Epithelial cell of prostate (primary cell): Measurements from ENCODE around the gene MGST2.

Experiments
- DNase-seq: peaks from one replicate; pipeline ENCODE4 v3.0.0-alpha.2; 2011; ENCODE audit warnings: low read depth, low spot score
- H3K27ac ChIP-seq: fragments of 450-650 bp; 2 replicates; pipeline ENCODE4 v1.5.1; 2017; ENCODE audit warnings: mild to moderate bottlenecking

The MGST2 gene

DNA sequence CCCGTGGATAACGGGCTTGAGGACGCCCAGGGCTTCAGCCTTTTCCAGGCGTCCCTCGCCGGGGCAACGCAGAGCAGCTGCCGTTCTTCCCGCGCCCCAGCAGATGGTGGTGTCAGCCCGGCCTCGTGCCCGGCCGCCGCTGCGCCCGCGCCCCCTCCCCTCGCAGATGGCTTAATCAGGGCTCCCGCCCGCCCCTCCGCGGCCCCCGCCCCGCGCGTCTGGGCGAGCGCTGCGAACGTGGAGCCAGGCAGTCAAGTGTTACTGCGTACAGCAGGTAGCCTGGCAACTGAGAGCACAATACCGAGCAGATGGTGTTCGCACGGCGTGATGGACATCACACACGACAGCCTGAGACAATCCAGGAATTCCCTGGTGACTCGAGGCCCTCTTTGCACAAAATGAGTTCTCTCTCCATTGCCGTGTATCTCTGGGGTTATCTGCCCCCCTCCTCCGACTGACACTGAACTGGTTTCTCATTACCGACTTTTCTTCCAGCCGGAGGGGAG lies 69.3 kb downstream of the MGST2 start:
- no peak for DNase-seq
- H3K27ac ChIP-seq = no peak overlapping the region

DNA sequence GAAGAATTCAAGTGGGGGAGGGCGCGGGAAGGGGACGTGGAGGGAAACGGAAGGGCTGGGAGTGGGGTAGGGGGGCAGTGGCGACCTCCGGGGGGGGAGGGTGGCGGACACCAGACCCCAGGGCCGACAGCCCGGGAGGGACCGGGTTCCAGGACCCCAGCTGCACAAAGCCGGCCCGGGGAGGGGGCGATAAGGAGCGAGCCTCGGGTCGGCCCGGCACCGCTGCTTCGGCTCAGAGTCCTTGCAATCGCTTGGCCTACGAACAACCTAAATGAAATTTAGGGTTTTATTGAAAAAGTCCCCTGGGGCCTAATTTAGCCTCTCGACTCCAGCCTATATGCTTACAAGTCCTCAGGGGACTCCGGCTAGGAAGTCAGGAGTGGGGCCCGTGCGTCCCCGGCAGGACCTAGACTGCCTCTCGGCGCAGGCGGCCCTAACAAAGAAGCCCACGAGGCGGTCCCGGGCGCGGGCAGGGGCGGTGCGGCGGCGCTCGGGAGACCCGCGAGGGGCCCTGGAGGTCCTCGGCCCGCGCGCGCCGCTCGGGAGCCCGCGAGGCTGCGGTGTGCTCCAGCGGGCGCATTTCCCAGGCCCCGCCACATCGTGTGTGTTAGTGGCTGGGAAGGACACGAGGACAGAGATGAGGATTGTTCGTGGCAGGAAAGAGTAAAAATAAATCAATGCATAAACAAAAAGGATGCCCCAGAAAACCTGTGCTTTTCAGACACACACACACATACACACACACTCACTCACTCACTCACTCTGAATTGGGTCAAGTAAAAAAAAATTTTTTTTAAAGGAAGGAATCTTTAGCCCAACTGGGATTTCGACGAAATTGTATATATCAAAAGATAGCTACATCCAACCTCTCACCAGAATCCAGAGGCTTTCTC lies 70.0 kb downstream of the MGST2 start:
- H3K27ac ChIP-seq = no peak overlapping the region
- DNase-seq = no peak

DNA sequence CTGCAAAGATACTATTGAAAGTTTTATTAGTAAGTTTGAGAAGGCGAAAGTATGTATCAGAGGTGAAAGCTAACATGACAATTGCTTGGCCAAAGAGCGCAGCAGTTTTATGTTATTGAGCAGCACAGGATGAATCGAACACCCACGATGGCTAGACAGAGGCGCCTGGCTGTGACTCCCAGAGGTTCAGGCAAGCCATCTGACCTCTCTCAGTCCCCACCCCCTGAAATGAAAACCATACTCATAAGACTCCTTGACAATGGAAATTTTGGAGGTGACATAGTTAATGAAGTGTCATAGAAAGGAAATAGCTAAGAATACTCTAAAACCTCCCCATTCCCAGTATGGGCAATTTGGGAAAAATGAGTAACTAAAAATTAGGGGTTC lies 70.6 kb downstream of the MGST2 start:
- no peak for DNase-seq

DNA sequence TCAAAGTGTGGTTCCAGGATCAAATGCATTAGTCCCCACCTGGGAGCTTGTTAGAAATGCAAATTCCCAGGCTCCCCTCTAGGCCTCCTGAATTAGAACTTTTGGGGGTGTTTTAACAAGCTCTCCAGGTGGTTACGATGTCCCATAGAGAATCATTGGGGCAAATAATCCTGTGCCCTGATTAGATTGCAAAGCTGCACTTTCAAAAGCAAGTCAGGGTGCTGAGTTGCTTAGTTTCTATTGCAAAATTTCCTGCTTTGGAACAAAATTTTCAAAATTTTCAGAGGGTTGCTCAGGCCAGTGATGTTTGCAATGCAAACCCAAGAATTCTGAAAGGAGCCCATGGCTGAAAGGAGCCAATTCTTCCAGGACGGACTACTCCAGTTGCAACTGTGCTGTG lies 71.0 kb downstream of the MGST2 start:
- H3K27ac ChIP-seq = no peak overlapping the region
- no peak for DNase-seq

More for the DNA sequence above, 70.6 kb downstream of the MGST2 start:
- H3K27ac ChIP-seq = no peak overlapping the region

DNA sequence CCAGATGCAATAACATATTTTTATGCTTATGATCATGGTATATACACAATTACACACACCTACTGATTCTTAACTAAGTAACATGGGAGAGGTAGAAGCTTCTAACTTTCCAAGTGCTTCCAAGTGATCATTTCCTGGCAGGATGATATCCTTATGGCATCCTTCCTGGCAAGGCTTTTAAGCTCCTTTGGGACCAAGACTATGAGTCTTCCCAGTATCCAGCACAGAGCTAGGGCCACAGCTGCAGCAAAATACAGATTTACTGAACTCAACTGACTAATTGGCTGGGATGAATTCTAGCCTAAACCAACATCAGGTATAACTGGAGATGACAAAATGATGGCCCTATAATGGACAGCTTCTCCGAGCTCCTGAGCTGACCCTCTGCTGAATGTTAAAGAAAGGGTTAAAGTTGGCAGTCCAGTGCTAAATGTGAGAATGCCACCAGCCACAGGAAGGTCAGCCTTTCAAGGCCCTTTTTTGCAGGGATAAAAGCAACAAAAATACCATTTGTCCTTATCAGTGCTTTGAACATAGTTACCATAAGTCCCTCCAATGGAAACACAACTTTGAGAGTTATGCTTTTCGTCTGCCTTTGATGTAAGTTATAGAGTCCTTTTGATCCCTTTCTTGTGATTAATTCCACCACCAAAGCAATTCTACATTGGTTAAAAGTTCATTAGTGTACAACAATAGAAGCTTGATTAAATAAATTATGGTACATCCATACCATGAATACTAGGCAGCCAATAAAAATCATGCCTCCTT lies 73.4 kb downstream of the MGST2 start:
- no peak overlapping the region for H3K27ac ChIP-seq
- DNase-seq = no peak

DNA sequence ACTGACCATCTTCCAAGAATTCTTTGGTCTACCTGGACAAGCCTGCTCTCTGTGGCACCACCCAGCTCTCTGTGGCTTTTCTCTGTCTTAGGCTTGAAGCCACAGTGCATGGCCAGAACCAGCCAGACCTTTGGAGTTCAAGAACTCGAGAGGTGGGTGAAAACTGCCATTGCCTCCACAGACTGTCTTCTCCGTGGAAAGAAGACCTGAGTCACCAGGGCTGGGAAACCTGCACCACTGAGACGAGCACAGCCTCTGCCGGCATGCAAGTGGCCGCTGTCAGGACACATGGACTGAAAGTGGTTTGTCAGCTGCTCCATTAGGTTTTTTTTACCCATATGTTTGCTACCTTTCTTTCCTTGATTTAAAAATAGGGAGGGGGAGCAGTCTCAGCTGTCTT lies 74.5 kb downstream of the MGST2 start:
- DNase-seq = no peak
- H3K27ac ChIP-seq = peak overlapping the region; percentile 30

DNA sequence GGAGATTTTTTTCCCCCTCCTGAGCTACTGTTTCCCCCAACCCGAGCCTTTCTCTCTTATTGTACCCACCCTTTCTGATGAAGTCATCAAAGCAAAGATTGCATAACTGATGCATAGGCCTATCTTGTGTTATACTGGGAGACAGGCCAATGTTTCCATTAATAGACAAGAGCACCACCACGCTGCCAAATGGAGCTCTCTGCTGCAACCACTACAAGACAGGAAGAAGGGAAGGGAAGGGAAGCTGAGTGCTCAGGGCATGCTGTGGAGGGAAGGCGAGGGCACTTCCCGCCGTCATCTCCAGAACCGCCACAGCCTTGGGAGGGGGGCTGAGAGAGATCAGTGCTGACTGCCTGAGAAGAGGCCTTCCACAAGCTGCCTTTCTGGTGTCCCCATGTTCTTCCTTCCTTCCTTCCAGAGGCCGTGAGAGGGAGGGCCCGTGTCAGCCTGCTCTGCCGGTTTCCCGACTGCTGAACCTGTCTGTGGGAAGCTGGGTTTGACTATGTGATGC lies 75.0 kb downstream of the MGST2 start:
- peak; percentile 62 for DNase-seq
- peak overlapping the region; percentile 30 for H3K27ac ChIP-seq

DNA sequence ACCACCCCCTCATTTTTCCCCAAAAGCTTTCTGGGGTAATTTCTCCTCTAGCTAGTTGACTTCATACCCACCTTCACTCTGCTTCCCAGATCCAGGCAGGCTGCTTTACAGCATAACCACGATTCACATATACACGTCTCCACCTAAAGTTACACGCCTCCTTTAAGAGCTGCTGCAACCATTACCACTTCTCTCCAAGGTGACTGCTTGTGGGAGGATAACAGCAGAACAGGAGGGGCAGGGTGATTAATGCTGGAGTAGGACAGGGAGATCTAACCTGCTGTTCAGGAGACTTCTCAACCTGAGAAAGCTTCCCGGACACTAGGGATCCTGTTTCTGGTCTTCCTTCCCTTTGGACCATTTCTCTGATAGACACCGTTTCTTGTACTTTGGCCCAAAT lies 77.4 kb downstream of the MGST2 start:
- DNase-seq = no peak
- H3K27ac ChIP-seq = no peak overlapping the region

DNA sequence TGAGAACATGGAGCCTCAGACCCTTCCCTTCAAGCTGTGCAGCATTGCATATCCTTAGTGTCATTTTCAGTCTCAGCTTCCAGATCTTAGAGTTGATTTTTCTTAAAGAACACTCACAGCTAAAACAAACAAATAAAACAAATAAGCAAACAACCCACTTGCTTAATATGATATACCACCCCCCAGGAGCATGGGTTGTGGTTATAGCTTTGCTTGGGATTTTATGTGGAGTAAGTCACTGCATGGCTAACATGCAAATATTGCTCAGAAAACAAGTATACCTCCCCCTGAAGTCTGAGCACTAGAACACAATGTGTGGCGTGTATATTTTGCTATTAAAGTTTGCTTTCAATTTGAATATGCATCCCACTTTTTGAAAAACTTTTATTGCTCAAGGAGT lies 78.6 kb downstream of the MGST2 start:
- DNase-seq = no peak
- no peak overlapping the region for H3K27ac ChIP-seq

DNA sequence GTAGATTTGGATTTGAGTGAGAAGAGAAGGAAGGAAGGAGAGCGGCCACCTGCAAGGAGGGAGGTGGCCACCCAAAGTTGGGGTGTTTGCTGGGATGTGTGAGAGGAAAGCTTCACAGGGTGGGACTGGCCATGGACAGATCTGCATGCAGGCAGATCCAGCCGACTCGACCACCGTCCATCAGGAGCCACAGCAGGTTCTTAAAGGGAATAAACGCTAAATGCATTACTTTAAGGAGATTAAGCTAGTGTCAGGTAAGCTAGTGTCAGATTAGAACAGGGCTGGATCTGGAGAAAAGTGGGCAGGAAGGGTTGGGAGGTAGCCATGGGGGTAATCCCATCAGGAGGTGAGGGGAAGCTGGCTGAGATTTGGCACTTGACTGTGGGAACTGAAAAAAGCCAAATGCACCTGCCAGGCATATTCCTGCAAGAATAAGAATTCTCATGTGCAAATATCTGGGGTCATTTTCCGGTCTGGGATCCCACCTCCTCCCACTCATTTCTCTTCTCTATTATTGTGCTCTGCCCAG lies 79.6 kb downstream of the MGST2 start:
- no peak overlapping the region for H3K27ac ChIP-seq
- no peak for DNase-seq

DNA sequence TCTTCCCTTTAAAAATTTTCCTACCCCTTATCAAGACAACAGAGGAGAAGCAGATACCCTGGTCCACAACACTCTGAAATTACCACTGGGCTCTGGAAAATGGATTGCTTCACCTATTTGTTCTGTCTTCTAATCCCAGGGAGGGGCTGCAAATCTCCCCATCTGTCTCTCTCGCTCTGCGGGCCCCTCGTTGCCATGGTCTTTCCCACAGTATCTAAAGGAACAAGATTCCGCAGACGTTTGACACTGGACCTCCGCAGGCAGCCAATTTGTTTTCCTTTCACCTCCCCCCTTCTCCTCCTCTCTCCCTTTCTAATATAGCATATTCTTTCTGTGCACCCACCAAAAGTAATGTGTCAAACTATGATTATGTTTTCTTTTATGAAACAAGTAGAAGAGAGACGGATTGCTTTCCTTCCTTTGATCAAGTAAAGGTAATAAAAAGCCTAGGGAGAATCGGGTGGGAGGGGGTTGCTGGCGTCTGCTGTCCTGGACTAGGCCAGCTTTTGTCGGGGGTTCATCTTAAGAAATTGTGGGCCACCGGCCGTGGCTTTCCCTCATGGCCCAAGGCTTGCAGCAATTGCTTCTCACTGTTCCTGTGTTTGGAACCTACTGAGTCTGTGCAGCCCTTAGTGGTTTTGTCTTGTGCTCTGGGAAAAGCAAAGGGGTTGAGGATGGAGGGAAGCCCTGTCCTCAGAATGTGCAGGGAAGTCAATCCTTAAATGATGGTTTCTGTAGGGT lies 81.0 kb downstream of the MGST2 start:
- no peak for DNase-seq
- no peak overlapping the region for H3K27ac ChIP-seq

DNA sequence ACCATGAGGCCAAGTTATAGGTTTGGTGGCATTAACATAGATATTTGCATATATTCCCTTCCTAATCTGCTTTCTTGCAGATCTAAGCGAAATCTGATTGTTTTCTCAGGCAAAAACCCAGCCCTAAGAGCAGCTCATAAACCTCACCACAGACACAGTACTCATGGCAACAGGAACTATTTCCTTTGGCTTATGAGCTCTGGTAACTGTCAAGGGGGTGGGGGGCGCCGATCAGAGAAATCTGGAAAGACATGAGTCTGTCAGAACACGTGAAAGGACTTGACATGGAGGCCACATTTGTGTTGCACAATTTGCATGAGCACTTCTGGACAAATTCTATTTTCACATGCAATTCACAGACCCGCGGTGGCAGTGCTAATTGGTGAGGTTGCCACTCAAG lies 83.7 kb downstream of the MGST2 start:
- no peak for DNase-seq
- no peak overlapping the region for H3K27ac ChIP-seq

DNA sequence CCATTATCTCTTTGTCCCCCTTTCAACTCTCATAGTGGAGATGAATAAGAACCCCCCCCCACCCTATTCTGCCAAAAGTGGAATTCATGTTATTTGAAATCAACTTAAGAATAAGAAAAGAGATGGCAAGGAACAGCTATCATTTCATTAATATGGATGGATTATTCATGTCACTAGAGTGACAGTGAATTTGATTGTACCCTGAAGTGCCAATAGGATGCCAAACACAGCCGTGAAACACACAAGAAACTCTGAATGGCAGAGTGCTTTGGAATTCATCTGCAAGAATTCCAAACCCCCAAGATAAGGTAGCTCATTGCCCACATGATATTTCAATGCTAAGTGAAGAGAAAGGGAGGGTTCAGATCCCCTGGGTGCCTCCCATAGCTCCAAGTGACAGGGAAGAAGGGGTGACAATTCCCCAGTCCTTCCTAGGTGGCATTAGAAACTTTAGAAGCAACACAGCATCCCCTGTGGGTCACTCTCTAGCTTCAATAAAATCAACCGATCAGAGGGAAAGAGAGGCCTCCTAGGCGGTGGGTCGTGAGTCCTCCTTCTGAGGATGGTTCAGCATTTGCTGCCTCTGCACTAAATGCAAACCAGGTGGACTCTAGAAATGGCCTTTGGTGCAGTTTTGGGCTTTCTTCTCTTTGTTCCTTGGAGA lies 84.3 kb downstream of the MGST2 start:
- H3K27ac ChIP-seq = no peak overlapping the region
- no peak for DNase-seq

DNA sequence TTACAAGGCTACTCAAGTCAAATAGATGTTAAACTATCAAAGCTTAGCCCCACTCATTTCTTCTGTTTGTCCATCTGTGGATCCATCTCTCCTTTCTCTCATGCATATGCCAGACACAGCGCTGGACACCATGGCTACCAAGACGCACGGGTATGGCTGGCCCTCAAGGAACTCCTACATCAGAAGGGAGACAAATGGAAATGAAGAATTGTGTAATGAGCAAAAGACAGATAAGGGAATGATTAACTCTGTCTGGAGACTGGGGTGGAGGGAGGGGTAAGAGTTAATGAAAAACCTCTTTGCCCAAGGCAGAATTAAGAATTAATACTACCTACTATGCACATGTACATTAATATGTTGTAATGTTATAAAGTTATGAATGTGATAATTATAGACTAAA lies 88.1 kb downstream of the MGST2 start:
- H3K27ac ChIP-seq = no peak overlapping the region
- no peak for DNase-seq
